ENCODE data around the gene SCARF2. TPM values are rescaled to one million over a fixed set of nuclear protein-coding genes. Genes with fewer than 3 reads are reported as not detected.
"Not testable (repeated sequence)": the region's sequence is repeated elsewhere in the genome, so short reads cannot be mapped to it uniquely, and the experiment has no call there.

Gene SCARF2
- polyA plus RNA-seq, 6 donors from 2014 or later: 0.25 to 0.64 (median 0.36) TPM; not detected in 2

DNA sequence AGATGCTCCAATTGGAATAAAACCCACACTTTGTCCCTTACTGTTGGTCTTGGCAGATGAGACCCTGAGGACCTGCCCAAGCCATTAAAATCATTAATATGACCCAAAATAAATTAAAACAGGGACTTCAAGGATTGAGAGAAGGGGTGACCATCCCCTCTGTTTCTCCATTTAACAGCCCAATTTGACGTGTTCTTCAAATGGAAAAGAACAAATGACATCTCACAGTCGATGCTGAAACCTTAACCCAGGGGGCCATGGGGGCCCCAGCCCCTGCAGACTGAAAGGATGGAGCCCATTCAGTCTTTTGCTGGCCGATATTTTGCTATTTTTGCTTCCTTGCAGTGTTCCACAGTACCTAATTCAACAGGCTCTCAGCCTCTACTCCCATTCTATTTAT, 23.2 kb downstream of the SCARF2 start:
- Mint-ChIP-seq H3K36me3 (no peaks in the 10 kb centered on the region), H3K9me3 (no peaks in the 10 kb centered on the region), H3K27ac (no peak overlapping the region), H3K4me1 (peaks cover 0 to 3% (median 0%) of the 10 kb centered on the region in 3 donors), H3K4me3 (no peak overlapping the region), H3K27me3 (no peaks in the 10 kb centered on the region)
- no peak for DNase-seq
- ATAC-seq (ENCODE audit: low read depth in 2 of 2): no peak

DNA sequence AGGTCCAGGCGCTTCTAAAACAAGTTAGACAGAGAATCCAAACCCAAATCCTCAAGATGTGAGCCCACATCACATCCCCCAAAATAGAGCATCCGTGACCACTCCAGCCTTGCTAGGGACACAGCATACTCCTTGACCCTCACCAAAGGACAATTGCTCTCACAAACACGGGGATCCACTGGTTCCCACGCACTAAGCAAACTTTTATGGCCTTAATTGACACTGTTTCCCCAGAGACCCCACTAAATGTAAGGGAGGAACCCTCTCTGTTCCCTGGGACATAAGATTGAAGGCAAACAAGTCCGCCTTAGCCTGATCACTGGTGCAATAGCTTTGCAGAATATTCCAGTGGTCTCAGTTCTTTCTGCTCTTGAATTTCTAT, 23.6 kb downstream of the SCARF2 start:
- H3K27me3 Mint-ChIP-seq: no peaks in the 10 kb centered on the region

DNA sequence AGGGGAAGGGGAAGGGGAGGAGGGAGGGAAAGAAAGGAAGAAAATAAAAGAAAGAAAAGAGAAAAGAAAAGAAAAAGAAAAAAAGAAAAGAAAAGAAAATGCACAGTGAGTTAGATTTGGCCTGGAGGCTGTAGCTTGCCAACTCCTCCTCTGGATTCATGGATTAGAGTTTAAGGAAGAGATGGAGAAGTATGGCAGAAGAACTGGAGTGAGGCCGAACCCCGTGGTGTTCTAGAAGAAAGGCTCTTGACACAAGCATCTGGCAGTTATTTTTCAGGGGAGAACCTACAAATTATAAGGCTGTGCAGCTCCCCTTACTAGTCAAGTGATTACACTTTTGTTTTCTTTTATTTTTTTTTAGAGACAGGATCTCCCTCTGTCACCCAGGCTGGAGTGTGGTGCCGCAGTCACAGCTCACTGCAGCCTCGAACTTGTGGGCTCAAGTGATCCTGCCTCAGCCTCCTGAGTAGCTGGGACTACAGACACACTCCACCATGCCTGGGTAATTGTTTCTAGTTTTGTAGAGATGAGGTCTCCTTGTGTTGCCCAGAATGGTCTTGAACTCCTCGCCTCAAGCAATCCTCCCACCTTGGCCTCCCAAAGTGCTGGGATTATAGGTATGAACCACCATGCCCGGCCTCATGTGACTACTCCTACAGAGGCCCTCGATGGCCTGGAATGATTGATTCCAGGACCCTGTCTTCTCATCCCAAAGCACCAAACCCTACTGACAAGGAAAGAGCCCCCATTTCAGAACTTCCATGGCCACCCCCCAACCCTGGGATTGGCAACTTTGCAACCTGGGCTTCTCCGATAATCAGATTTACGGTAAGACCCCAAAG, 24.2 kb downstream of the SCARF2 start:
- peaks cover 0 to 3% (median 0%) of the 10 kb centered on the region in 3 donors for H3K4me1 Mint-ChIP-seq
- ATAC-seq (ENCODE audit: low read depth in 2 of 2): no peak
- no peak for DNase-seq
- H3K4me3 Mint-ChIP-seq: no peak overlapping the region
- no peaks in the 10 kb centered on the region for H3K27me3 Mint-ChIP-seq
- H3K27ac Mint-ChIP-seq: no peak overlapping the region
- no peaks in the 10 kb centered on the region for H3K9me3 Mint-ChIP-seq
- no peaks in the 10 kb centered on the region for H3K36me3 Mint-ChIP-seq

More for the DNA sequence above, 23.6 kb downstream of the SCARF2 start:
- DNase-seq (no peak), ATAC-seq (ENCODE audit: low read depth in 2 of 2) (no peak)
- Mint-ChIP-seq H3K9me3 (no peaks in the 10 kb centered on the region), H3K4me1 (peaks cover 0 to 3% (median 0%) of the 10 kb centered on the region in 3 donors), H3K4me3 (no peak overlapping the region), H3K36me3 (no peaks in the 10 kb centered on the region), H3K27ac (no peak overlapping the region)

- no peaks in the 10 kb centered on the region for H3K27me3 Mint-ChIP-seq
- H3K27ac Mint-ChIP-seq: peak overlapping the region in 2 of 6 donors; percentile 47 to 54
- H3K9me3 Mint-ChIP-seq: no peaks in the 10 kb centered on the region
- no peak for DNase-seq
- H3K4me3 Mint-ChIP-seq: no peak overlapping the region
- no peaks in the 10 kb centered on the region for H3K4me1 Mint-ChIP-seq
- ATAC-seq (ENCODE audit: low read depth in 2 of 2): no peak
- no peaks in the 10 kb centered on the region for H3K36me3 Mint-ChIP-seq
These were observed 25.0 kb downstream of the SCARF2 start for GRCh38 chr22:20412474-20413216.

DNA sequence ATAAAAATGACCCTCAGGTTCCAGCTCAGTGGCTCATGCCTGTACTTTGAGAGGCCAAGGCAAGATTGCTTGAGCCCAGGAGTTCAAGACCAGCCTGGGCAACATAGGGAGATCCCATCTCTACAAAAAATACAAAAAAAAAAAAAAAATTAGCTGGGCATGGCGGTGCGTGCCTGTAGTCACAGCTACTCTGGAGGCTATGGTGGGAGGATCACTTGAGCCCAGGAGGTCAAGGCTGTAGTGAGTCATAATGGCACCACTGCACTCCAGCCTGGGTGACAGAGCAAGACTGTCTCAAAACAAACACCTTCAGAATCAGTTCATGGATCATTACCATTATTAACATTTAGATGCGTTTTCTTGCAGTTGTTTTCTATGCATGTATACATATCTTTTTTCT, 28.2 kb downstream of the SCARF2 start:
- peak overlapping the region in 2 of 6 donors; percentile 16 to 38 for H3K27ac Mint-ChIP-seq
- not testable (repeated sequence) for DNase-seq; H3K4me1 Mint-ChIP-seq; H3K4me3 Mint-ChIP-seq; ATAC-seq (ENCODE audit: low read depth in 2 of 2); H3K9me3 Mint-ChIP-seq; H3K27me3 Mint-ChIP-seq; H3K36me3 Mint-ChIP-seq

- H3K36me3 Mint-ChIP-seq: peaks cover 0 to 11% of the 10 kb centered on the region in 2 donors
- peaks cover 0 to 2% (median 0%) of the 10 kb centered on the region in 3 donors for H3K4me1 Mint-ChIP-seq
- DNase-seq (no peak), ATAC-seq (ENCODE audit: low read depth in 2 of 2) (no peak)
- H3K27ac Mint-ChIP-seq: no peak overlapping the region
- no peak overlapping the region for H3K4me3 Mint-ChIP-seq
- no peaks in the 10 kb centered on the region for H3K9me3 Mint-ChIP-seq
- H3K27me3 Mint-ChIP-seq: no peaks in the 10 kb centered on the region
These were observed 28.7 kb downstream of the SCARF2 start for GRCh38 chr22:20408891-20409290.

- H3K27ac Mint-ChIP-seq: no peak overlapping the region
- ATAC-seq (ENCODE audit: low read depth in 2 of 2) (no peak), DNase-seq (no peak)
- no peaks in the 10 kb centered on the region for H3K27me3 Mint-ChIP-seq
- peaks cover 0 to 2% (median 0%) of the 10 kb centered on the region in 3 donors for H3K4me1 Mint-ChIP-seq
- peaks cover 0 to 21% of the 10 kb centered on the region in 2 donors for H3K36me3 Mint-ChIP-seq
- no peaks in the 10 kb centered on the region for H3K9me3 Mint-ChIP-seq
- H3K4me3 Mint-ChIP-seq: no peak overlapping the region
These were observed 29.8 kb downstream of the SCARF2 start for GRCh38 chr22:20407829-20408228.

- DNase-seq: no peak
- H3K4me3 Mint-ChIP-seq: no peak overlapping the region
- no peaks in the 10 kb centered on the region for H3K27me3 Mint-ChIP-seq
- no peaks in the 10 kb centered on the region for H3K9me3 Mint-ChIP-seq
- ATAC-seq (ENCODE audit: low read depth in 2 of 2): no peak
- peak overlapping the region in 1 of 6 donors; percentile 11 for H3K27ac Mint-ChIP-seq
- peaks cover 0 to 21% of the 10 kb centered on the region in 2 donors for H3K36me3 Mint-ChIP-seq
- peaks cover 0 to 2% (median 0%) of the 10 kb centered on the region in 3 donors for H3K4me1 Mint-ChIP-seq
These were observed 30.8 kb downstream of the SCARF2 start for GRCh38 chr22:20406686-20407408.

DNA sequence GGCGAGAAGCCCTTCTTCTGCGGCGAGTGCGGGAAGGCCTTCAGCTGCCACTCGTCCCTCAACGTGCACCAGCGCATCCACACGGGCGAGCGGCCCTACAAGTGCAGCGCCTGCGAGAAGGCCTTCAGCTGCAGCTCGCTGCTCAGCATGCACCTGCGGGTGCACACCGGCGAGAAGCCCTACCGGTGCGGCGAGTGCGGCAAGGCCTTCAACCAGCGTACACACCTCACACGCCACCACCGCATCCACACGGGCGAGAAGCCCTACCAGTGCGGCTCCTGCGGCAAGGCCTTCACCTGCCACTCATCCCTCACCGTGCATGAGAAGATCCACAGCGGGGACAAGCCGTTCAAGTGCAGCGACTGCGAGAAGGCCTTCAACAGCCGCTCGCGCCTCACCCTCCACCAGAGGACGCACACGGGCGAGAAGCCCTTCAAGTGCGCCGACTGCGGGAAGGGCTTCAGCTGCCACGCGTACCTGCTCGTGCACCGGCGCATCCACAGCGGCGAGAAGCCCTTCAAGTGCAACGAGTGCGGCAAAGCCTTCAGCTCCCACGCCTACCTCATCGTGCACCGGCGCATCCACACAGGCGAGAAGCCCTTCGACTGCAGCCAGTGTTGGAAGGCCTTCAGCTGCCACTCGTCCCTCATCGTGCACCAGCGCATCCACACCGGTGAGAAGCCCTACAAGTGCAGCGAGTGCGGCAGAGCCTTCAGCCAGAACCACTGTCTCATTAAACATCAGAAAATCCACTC, 31.5 kb downstream of the SCARF2 start:
- DNase-seq (no peak), ATAC-seq (ENCODE audit: low read depth in 2 of 2) (no peak)
- Mint-ChIP-seq H3K4me3 (peak overlapping the region in 1 of 8 donors; percentile 56), H3K27me3 (no peaks in the 10 kb centered on the region), H3K9me3 (no peaks in the 10 kb centered on the region), H3K4me1 (peaks cover 0 to 3% (median 2%) of the 10 kb centered on the region in 3 donors), H3K27ac (no peak overlapping the region), H3K36me3 (peaks cover 0 to 21% of the 10 kb centered on the region in 2 donors)

DNA sequence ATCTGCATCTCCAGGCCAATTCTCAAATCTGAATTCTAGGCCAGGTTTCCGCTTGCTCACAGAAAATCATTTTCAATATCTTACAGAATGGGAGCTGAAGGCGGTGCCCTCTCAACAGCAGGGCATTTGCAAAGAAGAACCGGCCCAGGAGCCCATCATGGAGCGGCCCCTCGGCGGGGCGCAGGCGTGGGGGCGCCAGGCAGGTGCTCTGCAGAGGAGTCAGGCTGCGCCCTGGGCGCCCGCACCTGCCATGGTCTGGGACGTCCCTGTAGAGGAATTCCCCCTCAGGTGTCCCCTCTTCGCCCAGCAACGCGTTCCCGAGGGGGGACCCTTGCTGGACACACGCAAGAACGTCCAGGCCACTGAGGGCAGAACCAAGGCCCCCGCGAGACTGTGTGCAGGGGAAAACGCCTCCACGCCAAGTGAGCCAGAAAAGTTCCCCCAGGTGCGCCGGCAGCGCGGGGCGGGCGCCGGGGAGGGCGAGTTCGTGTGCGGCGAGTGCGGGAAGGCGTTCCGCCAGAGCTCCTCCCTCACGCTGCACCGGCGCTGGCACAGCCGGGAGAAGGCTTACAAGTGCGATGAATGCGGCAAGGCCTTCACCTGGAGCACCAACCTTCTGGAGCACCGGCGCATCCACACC, 32.2 kb downstream of the SCARF2 start:
- ATAC-seq (ENCODE audit: low read depth in 2 of 2) (no peak), DNase-seq (no peak)
- H3K4me3 Mint-ChIP-seq: no peak overlapping the region
- no peaks in the 10 kb centered on the region for H3K27me3 Mint-ChIP-seq
- H3K9me3 Mint-ChIP-seq: no peaks in the 10 kb centered on the region
- peaks cover 0 to 4% (median 2%) of the 10 kb centered on the region in 3 donors for H3K4me1 Mint-ChIP-seq
- H3K36me3 Mint-ChIP-seq: peaks cover 0 to 21% of the 10 kb centered on the region in 2 donors
- peak overlapping the region in 1 of 6 donors; percentile 90 for H3K27ac Mint-ChIP-seq

DNA sequence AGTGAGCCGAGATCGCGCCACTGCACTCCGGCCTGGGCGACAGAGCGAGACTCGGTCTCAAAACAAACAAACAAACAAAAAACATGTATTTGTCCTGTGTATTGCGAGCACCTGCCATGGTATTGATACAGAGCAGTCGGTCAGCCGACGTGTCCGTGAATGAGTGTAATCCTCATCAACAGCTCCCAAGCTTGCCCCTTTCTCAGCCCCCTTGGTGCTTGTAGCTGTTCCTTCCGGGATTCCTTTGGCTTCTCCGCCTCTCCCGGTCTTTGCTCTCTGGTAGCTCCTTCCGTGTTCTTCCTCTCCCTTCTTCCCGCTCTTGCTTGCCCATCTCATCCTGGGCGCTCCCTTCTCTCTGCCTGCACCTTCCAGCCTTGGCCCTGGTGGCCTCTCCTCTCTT, 32.7 kb downstream of the SCARF2 start:
- DNase-seq: no peak
- no peak for ATAC-seq (ENCODE audit: low read depth in 2 of 2)
- Mint-ChIP-seq H3K9me3 (no peaks in the 10 kb centered on the region), H3K36me3 (peaks cover 0 to 21% of the 10 kb centered on the region in 2 donors), H3K4me1 (peaks cover 0 to 4% (median 2%) of the 10 kb centered on the region in 3 donors), H3K4me3 (no peak overlapping the region), H3K27ac (peak overlapping the region in 1 of 6 donors; percentile 90), H3K27me3 (no peaks in the 10 kb centered on the region)

DNA sequence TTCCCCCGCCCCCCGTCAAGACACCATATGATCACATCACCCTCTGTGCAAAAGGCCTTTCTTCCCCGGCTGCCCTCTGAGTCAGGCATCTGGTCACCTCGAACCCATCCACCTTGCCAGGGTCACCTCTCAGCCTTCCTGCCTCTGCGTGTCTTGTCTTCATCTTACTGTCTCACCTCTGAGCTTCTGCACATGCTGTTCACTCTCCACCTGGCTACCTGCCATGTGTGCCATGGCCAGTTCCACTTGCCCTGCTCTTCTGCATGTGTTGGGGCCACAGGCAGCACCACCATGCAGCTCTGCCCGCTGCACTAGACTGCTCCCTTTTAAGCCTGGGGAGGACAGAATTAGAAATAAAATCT, 33.9 kb downstream of the SCARF2 start:
- H3K27ac Mint-ChIP-seq: no peak overlapping the region
- no peak for ATAC-seq (ENCODE audit: low read depth in 2 of 2)
- no peak for DNase-seq
- peak overlapping the region in 1 of 8 donors; percentile 50 for H3K4me3 Mint-ChIP-seq
- peaks cover 0 to 21% of the 10 kb centered on the region in 2 donors for H3K36me3 Mint-ChIP-seq
- H3K27me3 Mint-ChIP-seq: no peaks in the 10 kb centered on the region
- H3K9me3 Mint-ChIP-seq: no peaks in the 10 kb centered on the region
- H3K4me1 Mint-ChIP-seq: peaks cover 0 to 4% (median 4%) of the 10 kb centered on the region in 3 donors

Measured in naive B cell (primary cell).